ENCODE results near the gene MCTP1. TPM values are rescaled to one million over a fixed set of nuclear protein-coding genes. Genes with fewer than 3 reads are reported as not detected.

The MCTP1 gene
- total and polyA plus RNA-seq, 2 donors, result 5.9 to 20.2 TPM

DNA sequence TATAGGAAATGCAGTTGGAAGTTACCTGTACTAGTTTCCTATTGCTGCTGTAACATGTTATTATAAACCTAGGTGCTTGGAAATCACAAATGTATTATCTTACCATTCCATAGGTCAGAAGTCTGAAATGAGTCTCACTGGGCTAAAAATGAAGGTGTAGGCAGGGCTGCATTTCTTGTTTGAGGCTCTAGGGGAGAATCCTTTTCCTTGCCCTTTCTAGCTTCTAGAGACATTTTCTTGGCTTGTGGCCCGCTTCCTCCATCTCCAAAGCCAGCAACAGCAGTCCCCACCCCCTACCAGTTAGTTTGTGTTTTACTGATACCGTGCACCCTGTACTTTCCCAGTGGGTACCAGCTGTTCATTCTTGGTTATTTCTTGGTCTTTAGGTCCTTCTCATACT is 513.2 kb downstream of the MCTP1 start:
- Histone ChIP-seq H3K4me3 (ENCODE audit: low read length in 2 of 2) (no peak overlapping the region), H3K36me3 (ENCODE audit: control insufficient read depth in 2 of 2, insufficient read depth in 2 of 2, low read length in 1 of 2) (peaks cover 0 to 22% of the 10 kb centered on the region in 2 donors), H3K27ac (ENCODE audit: low read depth in 1 of 2, low read length in 1 of 2) (peak overlapping the region in 1 of 2 donors; percentile 48), H3K27me3 (ENCODE audit: control insufficient read depth in 2 of 2, insufficient read depth in 1 of 2, low read length in 1 of 2) (no peaks in the 10 kb centered on the region), H3K9me3 (ENCODE audit: control insufficient read depth in 2 of 2, insufficient read depth in 1 of 2, low read length in 1 of 2) (no peaks in the 10 kb centered on the region), H3K4me1 (ENCODE audit: control insufficient read depth in 2 of 2, insufficient read depth in 2 of 2, low read length in 2 of 2) (peaks cover 0 to 7% of the 10 kb centered on the region in 2 donors)
- no peak for DNase-seq (ENCODE audit: low read depth in 6 of 9, low spot score in 9 of 9)
- WGBS, result over 99% methylated on average over 2 of the region's 2 CpGs

DNA sequence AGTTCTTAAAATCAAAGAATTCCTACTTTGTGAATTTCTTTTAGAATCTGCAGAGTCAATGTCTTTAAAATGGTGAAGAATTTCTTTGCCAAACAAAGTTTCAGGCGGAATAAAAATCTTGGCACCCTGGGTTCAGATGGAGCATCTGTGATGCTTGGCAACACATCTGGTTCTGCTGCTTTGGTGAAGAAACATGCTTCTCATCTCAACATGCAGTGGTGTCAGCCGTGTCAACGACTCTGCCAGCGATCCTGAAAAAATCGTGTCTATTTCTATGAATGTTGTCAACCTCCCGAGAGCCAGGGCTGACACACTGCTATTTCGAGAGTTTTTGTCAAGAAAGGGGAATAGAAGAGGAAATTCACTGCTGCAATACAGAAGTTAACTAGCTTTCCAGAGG is 514.9 kb downstream of the MCTP1 start:
- DNase-seq (ENCODE audit: low read depth in 6 of 9, low spot score in 9 of 9), result no peak
- WGBS, result 97% methylated on average over 7 of the region's 7 CpGs
- H3K36me3 ChIP-seq (ENCODE audit: control insufficient read depth in 2 of 2, insufficient read depth in 2 of 2, low read length in 1 of 2), result peaks cover 0 to 22% of the 10 kb centered on the region in 2 donors

DNA sequence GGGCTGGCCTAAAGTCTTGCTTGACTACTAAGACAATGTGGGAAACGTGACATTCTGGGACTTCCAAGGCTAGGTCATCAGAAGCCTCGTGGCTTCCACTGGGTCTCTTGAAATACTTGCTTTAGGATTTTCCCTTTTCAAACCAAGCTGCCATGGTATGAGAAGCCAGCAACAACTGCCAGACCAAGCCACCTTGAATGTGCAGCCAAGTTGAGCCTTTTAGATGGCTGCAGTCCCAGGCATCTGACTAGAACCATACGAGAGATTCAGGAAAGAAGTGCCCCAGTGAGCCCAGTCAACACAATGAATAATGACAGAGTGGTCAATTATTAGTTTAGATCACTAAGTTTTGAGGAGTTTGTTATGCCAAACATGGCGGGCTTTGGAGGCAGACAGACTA is 523.1 kb downstream of the MCTP1 start:
- H3K4me1 ChIP-seq (ENCODE audit: control insufficient read depth in 2 of 2, insufficient read depth in 2 of 2, low read length in 2 of 2), result no peaks in the 10 kb centered on the region
- WGBS, result 96% methylated on average over 4 of the region's 4 CpGs
- H3K36me3 ChIP-seq (ENCODE audit: control insufficient read depth in 2 of 2, insufficient read depth in 2 of 2, low read length in 1 of 2), result no peaks in the 10 kb centered on the region
- H3K27me3 ChIP-seq (ENCODE audit: control insufficient read depth in 2 of 2, insufficient read depth in 1 of 2, low read length in 1 of 2), result no peaks in the 10 kb centered on the region
- H3K9me3 ChIP-seq (ENCODE audit: control insufficient read depth in 2 of 2, insufficient read depth in 1 of 2, low read length in 1 of 2), result no peaks in the 10 kb centered on the region
- no peak overlapping the region for H3K4me3 ChIP-seq (ENCODE audit: low read length in 2 of 2)
- H3K27ac ChIP-seq (ENCODE audit: low read depth in 1 of 2, low read length in 1 of 2), result no peak overlapping the region
- DNase-seq (ENCODE audit: low read depth in 6 of 9, low spot score in 9 of 9), result no peak

More for the DNA sequence above, 514.9 kb downstream of the MCTP1 start:
- Histone ChIP-seq H3K27me3 (ENCODE audit: control insufficient read depth in 2 of 2, insufficient read depth in 1 of 2, low read length in 1 of 2) (no peaks in the 10 kb centered on the region), H3K9me3 (ENCODE audit: control insufficient read depth in 2 of 2, insufficient read depth in 1 of 2, low read length in 1 of 2) (no peaks in the 10 kb centered on the region), H3K4me1 (ENCODE audit: control insufficient read depth in 2 of 2, insufficient read depth in 2 of 2, low read length in 2 of 2) (peaks cover 0 to 7% of the 10 kb centered on the region in 2 donors), H3K27ac (ENCODE audit: low read depth in 1 of 2, low read length in 1 of 2) (no peak overlapping the region), H3K4me3 (ENCODE audit: low read length in 2 of 2) (no peak overlapping the region)

DNA sequence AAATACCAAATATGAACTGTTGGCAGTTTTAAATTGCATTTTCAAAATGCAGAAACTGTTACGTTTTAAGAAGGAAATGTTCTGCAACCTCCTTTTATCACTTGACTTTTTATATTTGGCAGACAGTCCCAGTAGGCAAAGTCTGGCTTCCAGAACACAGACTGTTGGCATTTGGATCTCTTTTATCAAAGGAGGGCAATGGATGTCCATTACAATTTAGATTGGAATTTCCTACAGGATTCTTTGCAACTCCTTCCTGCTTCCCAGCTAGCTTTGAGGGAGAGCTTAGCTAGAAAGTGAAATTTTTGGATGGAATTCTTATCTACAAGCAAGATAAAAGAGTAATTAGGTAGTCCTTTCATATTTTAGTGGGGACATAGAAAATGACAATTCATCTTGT is 523.8 kb downstream of the MCTP1 start:
- Histone ChIP-seq H3K4me1 (ENCODE audit: control insufficient read depth in 2 of 2, insufficient read depth in 2 of 2, low read length in 2 of 2) (no peaks in the 10 kb centered on the region), H3K4me3 (ENCODE audit: low read length in 2 of 2) (no peak overlapping the region), H3K36me3 (ENCODE audit: control insufficient read depth in 2 of 2, insufficient read depth in 2 of 2, low read length in 1 of 2) (peaks cover 0 to 4% of the 10 kb centered on the region in 2 donors), H3K27me3 (ENCODE audit: control insufficient read depth in 2 of 2, insufficient read depth in 1 of 2, low read length in 1 of 2) (no peaks in the 10 kb centered on the region), H3K27ac (ENCODE audit: low read depth in 1 of 2, low read length in 1 of 2) (no peak overlapping the region), H3K9me3 (ENCODE audit: control insufficient read depth in 2 of 2, insufficient read depth in 1 of 2, low read length in 1 of 2) (no peaks in the 10 kb centered on the region)
- DNase-seq (ENCODE audit: low read depth in 6 of 9, low spot score in 9 of 9), result no peak
- WGBS, result 92% methylated on average over 1 of the region's 1 CpG

GRCh38 chr5:94759961-94760360 is 524.9 kb downstream of the MCTP1 start:
- Histone ChIP-seq H3K9me3 (ENCODE audit: control insufficient read depth in 2 of 2, insufficient read depth in 1 of 2, low read length in 1 of 2) (no peaks in the 10 kb centered on the region), H3K4me1 (ENCODE audit: control insufficient read depth in 2 of 2, insufficient read depth in 2 of 2, low read length in 2 of 2) (no peaks in the 10 kb centered on the region), H3K4me3 (ENCODE audit: low read length in 2 of 2) (no peak overlapping the region), H3K27ac (ENCODE audit: low read depth in 1 of 2, low read length in 1 of 2) (no peak overlapping the region), H3K36me3 (ENCODE audit: control insufficient read depth in 2 of 2, insufficient read depth in 2 of 2, low read length in 1 of 2) (peaks cover 0 to 4% of the 10 kb centered on the region in 2 donors), H3K27me3 (ENCODE audit: control insufficient read depth in 2 of 2, insufficient read depth in 1 of 2, low read length in 1 of 2) (no peaks in the 10 kb centered on the region)
- DNase-seq (ENCODE audit: low read depth in 6 of 9, low spot score in 9 of 9), result no peak
- WGBS, result 98% methylated on average over 1 of the region's 1 CpG

DNA sequence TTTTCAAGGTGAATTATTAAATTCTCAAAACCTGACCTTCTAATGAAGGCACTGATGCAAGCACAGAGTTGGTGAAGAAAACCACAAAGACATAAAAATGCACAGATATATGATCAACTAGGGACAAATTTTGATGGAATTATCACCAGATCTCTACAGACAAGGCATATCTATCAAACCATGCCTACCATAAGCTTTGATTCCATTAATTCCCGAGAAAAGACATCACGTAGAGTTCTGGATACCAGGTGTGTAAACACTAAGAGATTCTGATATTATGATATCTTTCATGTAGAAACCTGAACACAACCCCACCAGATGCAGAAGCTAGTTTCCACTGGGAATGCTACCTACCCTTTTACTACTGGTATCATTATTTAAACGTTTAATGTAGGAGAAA is 525.9 kb downstream of the MCTP1 start:
- Histone ChIP-seq H3K9me3 (ENCODE audit: control insufficient read depth in 2 of 2, insufficient read depth in 1 of 2, low read length in 1 of 2) (no peaks in the 10 kb centered on the region), H3K27ac (ENCODE audit: low read depth in 1 of 2, low read length in 1 of 2) (no peak overlapping the region), H3K4me3 (ENCODE audit: low read length in 2 of 2) (no peak overlapping the region), H3K4me1 (ENCODE audit: control insufficient read depth in 2 of 2, insufficient read depth in 2 of 2, low read length in 2 of 2) (no peaks in the 10 kb centered on the region), H3K27me3 (ENCODE audit: control insufficient read depth in 2 of 2, insufficient read depth in 1 of 2, low read length in 1 of 2) (no peaks in the 10 kb centered on the region), H3K36me3 (ENCODE audit: control insufficient read depth in 2 of 2, insufficient read depth in 2 of 2, low read length in 1 of 2) (peaks cover 0 to 4% of the 10 kb centered on the region in 2 donors)
- DNase-seq (ENCODE audit: low read depth in 6 of 9, low spot score in 9 of 9), result no peak
- WGBS, result 95% methylated on average over 3 of the region's 3 CpGs

DNA sequence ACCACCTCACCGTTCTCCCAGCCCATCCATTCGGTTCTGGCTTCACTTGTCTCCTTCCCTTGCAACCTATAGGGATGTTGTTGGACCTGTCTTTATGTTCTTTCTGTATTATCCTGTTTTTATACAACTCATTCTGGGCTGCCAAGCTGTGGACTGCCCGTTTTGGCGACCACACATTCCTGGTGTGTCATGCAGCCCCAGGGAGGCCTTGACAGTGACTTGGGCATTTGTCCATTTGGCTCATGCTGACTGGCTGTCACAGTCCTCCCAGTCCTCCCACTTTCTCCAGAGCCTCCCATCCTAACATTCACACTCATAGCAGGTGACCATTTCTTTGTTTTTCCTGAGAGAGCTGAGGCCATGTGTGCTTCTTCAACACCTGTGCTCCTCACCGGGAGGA is 530.1 kb downstream of the MCTP1 start:
- H3K4me3 ChIP-seq (ENCODE audit: low read length in 2 of 2), result no peak overlapping the region
- no peak for DNase-seq (ENCODE audit: low read depth in 6 of 9, low spot score in 9 of 9)
- H3K36me3 ChIP-seq (ENCODE audit: control insufficient read depth in 2 of 2, insufficient read depth in 2 of 2, low read length in 1 of 2), result peaks cover 0 to 6% of the 10 kb centered on the region in 2 donors
- no peaks in the 10 kb centered on the region for H3K4me1 ChIP-seq (ENCODE audit: control insufficient read depth in 2 of 2, insufficient read depth in 2 of 2, low read length in 2 of 2)
- no peaks in the 10 kb centered on the region for H3K27me3 ChIP-seq (ENCODE audit: control insufficient read depth in 2 of 2, insufficient read depth in 1 of 2, low read length in 1 of 2)
- H3K9me3 ChIP-seq (ENCODE audit: control insufficient read depth in 2 of 2, insufficient read depth in 1 of 2, low read length in 1 of 2), result no peaks in the 10 kb centered on the region
- WGBS, result 98% methylated on average over 5 of the region's 5 CpGs
- no peak overlapping the region for H3K27ac ChIP-seq (ENCODE audit: low read depth in 1 of 2, low read length in 1 of 2)

DNA sequence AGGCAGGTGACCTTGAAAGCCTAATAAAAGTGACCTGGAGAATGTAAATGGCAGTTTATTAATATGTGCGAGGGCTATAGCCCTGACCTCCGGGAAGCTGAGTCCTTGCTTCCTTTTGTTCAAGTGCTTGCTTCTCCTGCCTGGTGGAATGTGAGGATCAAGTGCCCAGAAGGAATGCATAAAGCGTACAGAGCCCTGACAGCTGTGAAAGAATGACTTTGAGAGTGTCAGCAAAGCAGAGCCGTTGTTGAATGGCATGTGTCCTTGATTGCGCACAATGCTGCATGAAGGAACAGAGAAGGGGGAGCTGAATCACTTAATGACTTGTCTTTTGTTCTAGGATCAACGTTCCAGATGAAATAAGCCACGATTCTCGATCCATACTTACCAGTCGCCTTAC is 533.4 kb downstream of the MCTP1 start:
- no peak overlapping the region for H3K27ac ChIP-seq (ENCODE audit: low read depth in 1 of 2, low read length in 1 of 2)
- H3K27me3 ChIP-seq (ENCODE audit: control insufficient read depth in 2 of 2, insufficient read depth in 1 of 2, low read length in 1 of 2), result no peaks in the 10 kb centered on the region
- peaks cover 0 to 6% of the 10 kb centered on the region in 2 donors for H3K36me3 ChIP-seq (ENCODE audit: control insufficient read depth in 2 of 2, insufficient read depth in 2 of 2, low read length in 1 of 2)
- no peaks in the 10 kb centered on the region for H3K9me3 ChIP-seq (ENCODE audit: control insufficient read depth in 2 of 2, insufficient read depth in 1 of 2, low read length in 1 of 2)
- no peak for DNase-seq (ENCODE audit: low read depth in 6 of 9, low spot score in 9 of 9)
- peaks cover 3 to 13% of the 10 kb centered on the region in 2 donors for H3K4me1 ChIP-seq (ENCODE audit: control insufficient read depth in 2 of 2, insufficient read depth in 2 of 2, low read length in 2 of 2)
- H3K4me3 ChIP-seq (ENCODE audit: low read length in 2 of 2), result no peak overlapping the region
- 95% methylated on average over 9 of the region's 9 CpGs for WGBS

GRCh38 chr5:94750681-94751080 is 534.2 kb downstream of the MCTP1 start:
- H3K4me1 ChIP-seq (ENCODE audit: control insufficient read depth in 2 of 2, insufficient read depth in 2 of 2, low read length in 2 of 2), result peaks cover 3 to 13% of the 10 kb centered on the region in 2 donors
- DNase-seq (ENCODE audit: low read depth in 6 of 9, low spot score in 9 of 9), result no peak
- H3K4me3 ChIP-seq (ENCODE audit: low read length in 2 of 2), result no peak overlapping the region
- H3K9me3 ChIP-seq (ENCODE audit: control insufficient read depth in 2 of 2, insufficient read depth in 1 of 2, low read length in 1 of 2), result no peaks in the 10 kb centered on the region
- no peaks in the 10 kb centered on the region for H3K27me3 ChIP-seq (ENCODE audit: control insufficient read depth in 2 of 2, insufficient read depth in 1 of 2, low read length in 1 of 2)
- peaks cover 0 to 3% of the 10 kb centered on the region in 2 donors for H3K36me3 ChIP-seq (ENCODE audit: control insufficient read depth in 2 of 2, insufficient read depth in 2 of 2, low read length in 1 of 2)
- over 99% methylated on average over 4 of the region's 4 CpGs for WGBS
- H3K27ac ChIP-seq (ENCODE audit: low read depth in 1 of 2, low read length in 1 of 2), result no peak overlapping the region

- no peaks in the 10 kb centered on the region for H3K27me3 ChIP-seq (ENCODE audit: control insufficient read depth in 2 of 2, insufficient read depth in 1 of 2, low read length in 1 of 2)
- WGBS, result 19% methylated on average over 2 of the region's 2 CpGs
- peak in 5 of 9 donors; percentile 18 to 55 (median 41) for DNase-seq (ENCODE audit: low read depth in 6 of 9, low spot score in 9 of 9)
- H3K4me1 ChIP-seq (ENCODE audit: control insufficient read depth in 2 of 2, insufficient read depth in 2 of 2, low read length in 2 of 2), result peaks cover 3 to 13% of the 10 kb centered on the region in 2 donors
- H3K36me3 ChIP-seq (ENCODE audit: control insufficient read depth in 2 of 2, insufficient read depth in 2 of 2, low read length in 1 of 2), result peaks cover 0 to 3% of the 10 kb centered on the region in 2 donors
- H3K4me3 ChIP-seq (ENCODE audit: low read length in 2 of 2), result no peak overlapping the region
- H3K27ac ChIP-seq (ENCODE audit: low read depth in 1 of 2, low read length in 1 of 2), result no peak overlapping the region
- H3K9me3 ChIP-seq (ENCODE audit: control insufficient read depth in 2 of 2, insufficient read depth in 1 of 2, low read length in 1 of 2), result no peaks in the 10 kb centered on the region
Observed at GRCh38 chr5:94749042-94749441, 535.9 kb downstream of the MCTP1 start.
